Renal pelvis (tissue), 4 donors: Measurements from ENCODE around the gene LIG1. TPM values are rescaled to one million over a fixed set of nuclear protein-coding genes. Genes with fewer than 3 reads are reported as not detected.
"Not testable (repeated sequence)": the region's sequence is repeated elsewhere in the genome, so short reads cannot be mapped to it uniquely, and the experiment has no call there.

Experiments used
- DNase-seq: peaks from one replicate; pipeline ENCODE4 v3.0.0-alpha.2; 2013
- polyA plus RNA-seq, 3 donors: library from polyadenylated mRNA; unstranded; fragments of 120-200 nt; gene quantifications; one replicate each; pipeline ENCODE4 v1.2.1, GENCODE V29; 2013; ENCODE audit not compliant: insufficient read length in 3 of 3

Gene LIG1
- polyA plus RNA-seq, 3 donors: 72.0 to 77.7 (median 73.7) TPM

DNA sequence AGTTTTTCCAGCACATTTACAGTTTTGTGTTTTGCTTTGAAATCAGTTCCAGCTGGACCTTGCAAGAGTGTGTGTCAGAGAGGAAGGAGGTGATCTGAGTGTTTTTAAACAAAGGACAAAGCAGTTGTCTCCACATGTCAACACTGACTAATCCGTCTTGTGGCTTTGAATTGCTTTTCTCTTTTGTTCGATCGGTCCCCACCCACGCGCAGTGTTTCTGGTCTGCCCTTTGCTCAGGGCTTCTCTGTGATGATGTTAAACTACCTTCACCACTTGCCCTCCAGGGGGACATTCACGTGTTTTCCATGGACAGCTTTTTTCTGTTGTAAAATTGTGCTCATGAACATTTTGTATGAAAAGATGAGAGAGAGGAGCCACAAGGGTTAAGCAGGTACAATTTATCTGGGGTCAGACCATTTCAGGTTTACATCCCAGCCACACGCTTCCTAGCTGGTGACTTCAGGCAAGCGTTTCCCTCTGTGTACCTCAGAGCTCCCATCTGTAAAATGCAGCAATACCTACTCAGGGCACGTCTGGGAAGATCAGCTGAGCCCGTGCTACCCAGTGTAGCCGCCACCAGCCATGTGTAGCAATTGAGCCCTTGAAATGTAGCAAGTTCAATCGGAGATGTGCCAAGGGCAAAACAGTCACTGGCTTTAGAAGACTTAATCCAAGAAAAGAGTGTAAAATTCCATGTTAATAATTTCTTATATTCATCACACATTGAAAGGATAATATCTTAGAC, 46.1 kb downstream of the LIG1 start:
- no peak for DNase-seq

DNA sequence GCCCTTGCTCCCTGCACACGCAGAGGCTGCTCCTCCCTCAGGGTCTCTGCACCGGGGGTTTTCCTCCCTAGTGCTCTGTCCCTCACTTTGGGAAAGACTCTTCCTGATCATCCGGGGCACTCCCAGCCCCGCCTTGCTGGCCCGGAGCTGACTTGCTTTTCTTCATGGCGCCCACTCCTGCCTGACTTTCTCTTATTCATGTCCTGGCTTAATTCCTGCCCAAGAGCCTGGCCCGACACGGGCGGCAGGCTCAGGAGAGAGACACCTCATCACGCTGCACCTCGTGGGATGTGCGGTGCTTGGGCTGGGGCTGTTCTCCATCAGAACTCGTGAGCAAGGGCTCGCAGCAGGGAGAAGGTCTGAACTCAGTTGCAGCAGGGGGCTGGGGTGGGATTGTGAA, 47.7 kb downstream of the LIG1 start:
- DNase-seq: no peak

GRCh38 chr19:48121909-48122371, 48.2 kb downstream of the LIG1 start:
- no peak for DNase-seq

DNA sequence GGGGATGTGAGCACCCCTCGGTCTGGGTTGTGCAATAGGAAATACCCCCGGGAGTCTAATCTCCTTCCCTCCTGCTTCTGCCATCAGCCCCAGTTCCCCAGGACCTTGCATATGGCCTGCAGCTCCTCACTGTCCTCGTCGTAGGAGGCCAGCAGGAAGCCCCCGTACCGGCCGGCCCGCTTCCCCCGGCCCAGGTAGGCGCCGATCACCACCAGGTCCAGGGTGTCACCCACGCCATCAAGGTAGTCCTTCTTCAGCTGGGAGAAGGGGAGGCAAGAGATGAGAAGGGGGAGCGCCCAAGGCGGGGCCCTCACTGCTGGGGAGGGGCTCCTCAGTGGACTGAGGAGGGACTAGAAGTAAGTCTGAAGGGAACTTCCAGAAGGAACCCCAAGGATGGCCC, 49.1 kb downstream of the LIG1 start:
- DNase-seq: no peak

- DNase-seq: no peak
Observed at GRCh38 chr19:48120505-48120904, 49.6 kb downstream of the LIG1 start.

- DNase-seq: no peak
Observed at GRCh38 chr19:48118131-48118517, 52.0 kb downstream of the LIG1 start.

DNA sequence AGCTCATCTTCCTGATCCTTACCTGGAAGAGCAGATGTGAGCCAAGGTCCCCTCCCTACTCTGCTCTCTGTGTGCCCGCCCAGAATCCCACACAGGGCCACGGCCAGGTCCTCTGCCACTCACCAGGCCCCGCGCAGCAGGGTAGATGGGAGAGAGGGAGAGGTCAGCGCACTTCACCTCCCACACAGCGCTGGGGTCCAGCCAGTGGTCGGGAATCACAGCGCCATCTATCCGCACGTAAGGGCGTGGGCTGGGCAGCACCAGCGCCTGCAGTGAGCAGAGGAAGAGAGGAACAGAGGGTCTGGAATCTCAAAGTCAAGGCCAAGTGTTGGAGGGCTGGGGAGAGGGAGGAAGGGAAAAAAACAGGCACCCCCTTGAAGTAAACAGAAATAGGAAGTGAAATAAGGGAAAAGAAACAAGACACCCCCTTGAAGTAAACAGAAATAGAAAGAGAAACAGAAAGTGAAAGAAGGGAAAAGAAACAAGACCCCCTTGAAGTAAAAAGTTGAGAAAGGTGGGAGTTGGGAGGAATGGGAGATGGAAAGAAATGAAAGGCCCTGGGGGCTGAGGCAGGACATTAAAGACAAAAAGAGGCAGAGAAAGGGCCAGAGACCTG, 52.5 kb downstream of the LIG1 start:
- DNase-seq: no peak

DNA sequence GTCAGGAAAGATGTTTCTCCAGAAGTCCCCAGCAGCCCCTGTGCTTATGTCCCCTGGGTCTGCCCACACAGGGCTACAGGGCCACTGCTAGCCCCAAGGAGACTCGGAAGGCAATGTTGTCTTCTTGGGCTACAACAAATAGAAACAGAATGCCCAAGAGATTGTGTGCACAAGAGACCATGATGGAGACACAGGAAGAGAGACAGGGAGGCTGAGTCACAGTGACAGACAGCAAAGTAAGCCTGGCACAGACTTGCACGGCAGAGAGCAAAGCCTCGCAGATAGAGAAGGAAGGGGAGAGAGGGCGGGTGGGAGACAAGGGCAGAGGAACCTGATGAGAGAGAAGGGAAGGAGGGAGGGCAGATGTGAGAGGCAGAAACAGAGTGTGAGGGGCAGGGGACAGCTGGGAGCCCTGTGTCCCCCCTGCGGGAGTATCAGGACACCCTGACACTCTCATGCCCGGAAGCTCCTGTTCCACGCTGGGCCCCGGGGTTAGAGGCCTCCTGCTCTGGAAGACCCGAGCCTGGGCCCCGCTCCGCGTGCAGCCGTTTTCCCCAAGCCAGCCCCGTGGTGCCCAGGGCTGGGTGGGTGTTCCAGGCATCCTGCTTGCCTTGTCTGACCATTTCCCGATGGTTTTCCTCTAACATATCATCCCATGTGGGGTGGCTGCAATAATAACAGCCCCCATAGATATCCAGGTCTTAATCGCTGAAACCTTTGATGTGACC, 56.8 kb downstream of the LIG1 start:
- no peak for DNase-seq

- no peak for DNase-seq
Observed at GRCh38 chr19:48111280-48111679, 58.9 kb downstream of the LIG1 start.

DNA sequence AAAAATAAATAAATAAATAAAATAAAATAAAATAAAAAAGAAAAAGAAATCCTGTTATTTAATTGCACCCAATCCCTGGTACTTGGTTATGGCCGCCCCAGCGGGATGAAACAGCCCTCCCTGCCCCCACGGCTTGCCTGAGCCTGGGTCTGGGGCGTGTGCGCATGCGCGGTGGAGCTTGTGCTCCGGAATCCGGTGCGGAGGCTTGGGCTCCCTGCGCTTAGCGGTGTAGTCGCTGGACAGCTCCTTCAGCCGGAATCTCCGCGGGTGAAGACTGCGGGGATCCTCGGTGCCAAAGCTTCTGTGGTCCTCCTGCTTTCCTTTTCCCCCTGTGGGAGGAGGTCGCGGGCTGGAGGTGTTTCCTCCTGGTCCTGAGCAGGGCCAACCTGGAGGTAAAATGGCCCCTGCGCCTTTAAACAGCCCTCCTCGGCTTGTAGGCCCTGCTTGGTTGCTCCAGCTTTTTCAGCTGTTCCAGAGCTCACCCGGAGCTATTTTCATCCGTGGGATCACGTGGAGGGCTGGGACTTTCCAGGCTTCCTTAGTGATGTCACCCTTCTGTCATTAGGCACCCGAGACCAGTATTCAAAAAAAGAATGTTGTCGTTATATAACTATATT, 59.7 kb downstream of the LIG1 start, which contains the start of gene PLA2G4C:
Gene PLA2G4C (minus strand): TSS at position 468 of the 617 bp plus-strand sequence. CDS start 4,288 bp downstream, outside the sequence.
- DNase-seq: peak; percentile 86

DNA sequence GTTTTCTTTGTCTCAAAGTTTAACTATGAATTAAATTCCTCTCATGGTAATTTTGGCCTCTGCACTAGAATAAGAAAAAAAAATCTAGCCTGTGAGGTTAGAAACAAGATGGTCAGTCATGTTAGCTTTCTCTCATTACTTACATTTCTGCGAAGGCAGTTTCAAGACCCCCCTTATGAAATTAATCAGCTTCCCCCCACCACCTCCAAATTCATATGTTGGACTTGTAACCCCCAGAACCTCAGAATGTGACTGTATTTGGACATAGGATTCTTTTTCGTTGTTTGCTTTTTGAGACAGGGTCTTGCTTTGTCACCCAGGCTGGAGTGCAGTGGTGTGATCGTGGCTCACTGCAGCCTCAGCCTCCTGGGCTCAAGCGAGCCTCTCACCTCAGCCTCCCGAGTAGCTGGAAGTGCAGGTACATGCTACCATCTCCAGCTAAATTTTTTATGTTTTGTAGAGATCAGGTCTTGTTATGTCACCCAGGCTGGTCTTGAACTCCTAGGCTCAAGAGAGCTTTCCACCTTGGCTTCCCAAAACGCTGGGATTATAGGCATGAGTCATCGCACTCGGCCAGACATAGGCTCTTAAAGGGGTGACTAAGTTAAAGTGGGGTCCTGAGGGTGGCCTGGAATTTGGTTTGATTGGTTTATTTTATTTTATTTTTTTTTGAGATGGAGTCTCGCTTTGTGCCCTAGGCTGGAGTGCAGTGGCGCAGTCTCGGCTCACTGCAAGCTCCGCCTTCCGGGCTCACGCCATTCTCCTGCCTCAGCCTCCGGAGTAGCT, 61.0 kb downstream of the LIG1 start:
- DNase-seq: no peak

DNA sequence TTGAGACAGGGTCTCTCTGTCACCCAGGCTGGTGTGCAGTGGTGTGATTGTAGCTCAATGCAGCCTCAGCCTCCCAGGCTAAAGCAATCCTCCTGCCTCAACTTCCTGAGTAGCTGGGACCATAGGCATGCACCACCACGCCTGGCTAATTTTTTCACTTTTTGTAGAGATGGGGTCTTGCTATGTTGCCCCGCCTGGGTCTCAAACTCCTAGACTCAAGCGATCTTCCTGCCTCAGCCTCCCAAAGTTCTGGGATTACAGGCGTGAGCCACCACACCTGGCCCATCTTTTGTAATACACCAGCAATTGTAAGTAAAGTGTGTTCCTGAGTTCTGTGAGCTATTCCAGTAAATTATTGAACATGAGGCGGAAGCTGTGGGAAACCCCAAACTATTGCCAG, 66.2 kb downstream of the LIG1 start:
- DNase-seq: no peak

- no peak for DNase-seq
Observed at GRCh38 chr19:48102870-48103751, 67.0 kb downstream of the LIG1 start.

GRCh38 chr19:48095612-48096175, 74.5 kb downstream of the LIG1 start:
- DNase-seq: no peak

DNA sequence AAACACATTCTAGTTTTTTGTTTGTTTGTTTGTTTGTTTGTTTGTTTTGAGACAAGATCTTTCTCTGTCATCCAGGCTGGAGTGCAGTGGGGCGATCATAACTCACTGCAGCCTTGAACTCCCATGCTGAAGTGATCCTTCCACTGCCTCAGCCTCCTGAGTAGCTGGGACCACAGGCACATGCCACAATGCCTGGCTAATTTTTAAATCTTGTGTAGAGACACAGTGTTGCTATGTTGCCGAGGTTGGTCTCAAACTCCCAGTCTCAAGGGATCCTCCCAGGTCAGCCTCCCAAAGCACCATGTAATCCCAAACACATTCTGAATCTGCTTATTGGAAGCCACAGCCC, 75.3 kb downstream of the LIG1 start:
- DNase-seq: no peak

DNA sequence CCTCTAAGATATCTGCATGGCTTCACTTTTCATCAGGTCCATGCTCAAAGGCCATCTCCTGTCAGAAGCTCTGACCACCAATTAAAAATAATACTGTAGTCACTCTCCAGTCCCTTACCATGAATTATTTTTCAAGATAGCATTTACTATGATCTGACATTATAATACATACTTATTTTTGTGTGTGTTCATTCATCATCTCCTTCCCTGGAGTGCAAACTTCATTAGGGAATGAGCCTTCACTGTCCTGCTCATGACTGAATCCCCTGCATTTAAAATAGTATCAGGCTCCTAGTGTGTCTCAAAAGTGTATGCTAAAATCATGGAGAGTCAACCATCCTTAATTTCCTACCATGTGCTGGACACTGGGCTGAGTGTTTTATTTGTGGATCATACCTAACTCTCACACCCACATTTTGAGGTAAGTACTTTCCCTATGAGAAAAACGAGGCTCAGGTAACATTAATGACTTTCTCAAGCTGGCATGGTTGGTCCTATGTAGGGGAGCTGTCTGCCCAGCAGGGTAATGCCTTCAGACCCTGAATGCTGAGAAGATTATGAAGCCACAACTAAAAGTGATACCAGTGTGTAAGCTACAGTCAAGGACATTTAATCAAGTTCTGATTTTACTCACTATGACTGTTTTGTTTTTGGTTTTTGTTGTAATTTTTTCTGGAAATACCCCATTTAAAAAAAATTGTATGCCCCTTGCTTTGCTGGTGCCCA, 75.9 kb downstream of the LIG1 start:
- DNase-seq: no peak

DNA sequence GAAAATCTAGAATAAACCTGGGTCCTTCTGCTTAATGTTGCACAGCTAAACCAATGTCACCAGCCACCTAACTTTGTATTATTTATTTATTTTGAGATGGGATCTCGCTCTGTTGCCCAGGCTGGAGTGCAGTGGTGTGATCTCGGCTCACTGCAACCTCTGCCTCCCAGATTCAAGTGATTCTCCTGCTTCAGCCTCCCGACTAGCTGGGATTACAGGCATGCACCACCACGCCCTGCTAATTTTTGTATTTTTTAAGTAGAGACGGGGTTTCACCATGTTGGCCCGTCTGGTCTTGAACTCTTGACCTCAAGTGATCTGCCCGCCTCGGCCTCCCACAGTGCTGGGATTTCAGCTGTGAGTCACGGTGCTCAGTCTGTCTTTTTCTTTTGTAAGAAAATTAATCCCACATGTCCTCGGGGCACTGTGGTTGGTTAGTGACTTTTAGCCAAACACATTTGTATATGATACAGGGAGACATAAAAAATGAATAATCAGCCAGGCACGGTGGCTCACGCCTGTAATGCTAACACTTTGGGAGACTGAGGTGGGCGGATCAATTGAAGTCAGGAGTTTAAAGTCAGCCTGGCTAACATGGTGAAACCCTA, 78.9 kb downstream of the LIG1 start:
- not testable (repeated sequence) for DNase-seq

DNA sequence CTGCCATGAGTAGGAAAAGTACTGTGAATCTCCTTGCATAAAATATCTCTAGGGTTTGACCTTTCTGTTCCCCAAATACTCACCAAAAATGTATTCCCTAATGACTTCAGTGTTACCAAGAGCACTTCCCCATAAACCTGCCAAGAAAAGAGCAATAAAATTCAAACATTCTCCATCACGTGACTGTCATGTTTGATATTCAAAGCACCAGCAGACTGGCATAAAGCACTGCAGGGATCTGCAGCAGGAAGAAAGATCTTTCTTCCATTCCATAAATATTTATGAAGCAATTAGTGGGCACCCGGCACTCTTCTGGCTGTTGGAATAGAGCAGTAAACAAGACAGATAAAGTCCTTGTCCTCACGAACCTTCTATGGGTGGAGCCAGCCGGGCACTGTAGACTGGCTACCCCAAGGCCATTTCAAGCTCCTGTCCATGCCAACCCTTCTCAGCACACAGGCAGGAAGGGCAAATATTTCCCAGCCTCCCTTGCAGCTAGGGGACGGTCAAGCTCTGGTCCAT, 79.8 kb downstream of the LIG1 start:
- no peak for DNase-seq

GRCh38 chr19:48088991-48089390, 81.2 kb downstream of the LIG1 start:
- not testable (repeated sequence) for DNase-seq
